ENCODE results near the gene WDR31. TPM values are rescaled to one million over a fixed set of nuclear protein-coding genes. Genes with fewer than 3 reads are reported as not detected.
A peak's percentile ranks its signal among the peaks of the same experiment; 100 is the strongest.

WDR31 gene
- total RNA-seq, 1 experiment from 2014 or later = 1.9 TPM

- in situ Hi-C loops (cut with HindIII; ENCODE audit: low sequenced_read_pairs) = no loop called here
- DNase-seq (ENCODE audit: low spot score) = no peak
These were observed 5.6 kb upstream of the WDR31 start for GRCh38 chr9:113345671-113346070.

DNA sequence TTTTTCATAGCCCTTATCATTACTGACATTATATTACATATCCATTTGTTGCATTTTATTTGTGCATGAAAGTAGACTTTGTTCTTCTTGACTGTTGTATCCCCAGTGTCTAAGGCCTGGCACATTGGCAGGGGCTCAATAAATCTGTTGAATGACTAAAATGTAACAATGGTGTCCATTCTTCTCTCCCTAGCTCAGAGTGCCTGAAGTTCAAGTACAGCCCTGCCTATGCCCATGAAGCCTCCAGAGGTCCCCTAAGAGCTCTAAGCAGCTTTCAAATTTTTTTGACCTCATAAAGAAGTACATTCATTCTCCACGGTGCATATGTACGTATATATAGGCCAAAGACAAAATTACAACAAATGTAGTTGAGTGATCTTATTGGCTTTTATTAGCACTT, 5.1 kb upstream of the WDR31 start:
- in situ Hi-C loops (cut with HindIII; ENCODE audit: low sequenced_read_pairs) = no loop called here
- DNase-seq (ENCODE audit: low spot score) = no peak

DNA sequence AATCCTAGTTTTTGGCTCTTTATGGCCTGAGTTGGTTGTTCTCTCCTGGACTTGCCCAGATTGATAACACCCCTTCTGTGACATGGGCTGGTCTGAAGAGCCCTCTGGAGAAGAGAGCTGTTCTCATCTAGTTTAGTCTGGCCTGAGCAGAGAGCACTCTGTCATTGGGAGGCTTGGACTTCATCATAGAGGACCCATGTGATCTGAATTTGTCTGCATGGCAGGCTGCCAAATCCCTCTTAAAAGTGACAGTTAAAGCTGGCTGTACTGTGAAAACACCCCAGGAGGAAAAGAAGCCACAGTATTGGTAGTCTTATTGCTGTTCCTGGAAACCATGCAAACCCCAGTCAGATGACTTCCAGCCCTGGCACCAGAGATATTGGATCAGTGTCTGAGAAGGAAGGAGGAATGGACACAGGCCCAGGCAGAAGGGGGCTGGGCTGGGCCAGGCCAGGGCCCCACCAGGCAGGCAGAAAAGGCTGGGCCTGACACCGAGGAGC, 3.7 kb upstream of the WDR31 start:
- in situ Hi-C loops (cut with HindIII; ENCODE audit: low sequenced_read_pairs) = no loop called here
- DNase-seq (ENCODE audit: low spot score) = peak; percentile 52

DNA sequence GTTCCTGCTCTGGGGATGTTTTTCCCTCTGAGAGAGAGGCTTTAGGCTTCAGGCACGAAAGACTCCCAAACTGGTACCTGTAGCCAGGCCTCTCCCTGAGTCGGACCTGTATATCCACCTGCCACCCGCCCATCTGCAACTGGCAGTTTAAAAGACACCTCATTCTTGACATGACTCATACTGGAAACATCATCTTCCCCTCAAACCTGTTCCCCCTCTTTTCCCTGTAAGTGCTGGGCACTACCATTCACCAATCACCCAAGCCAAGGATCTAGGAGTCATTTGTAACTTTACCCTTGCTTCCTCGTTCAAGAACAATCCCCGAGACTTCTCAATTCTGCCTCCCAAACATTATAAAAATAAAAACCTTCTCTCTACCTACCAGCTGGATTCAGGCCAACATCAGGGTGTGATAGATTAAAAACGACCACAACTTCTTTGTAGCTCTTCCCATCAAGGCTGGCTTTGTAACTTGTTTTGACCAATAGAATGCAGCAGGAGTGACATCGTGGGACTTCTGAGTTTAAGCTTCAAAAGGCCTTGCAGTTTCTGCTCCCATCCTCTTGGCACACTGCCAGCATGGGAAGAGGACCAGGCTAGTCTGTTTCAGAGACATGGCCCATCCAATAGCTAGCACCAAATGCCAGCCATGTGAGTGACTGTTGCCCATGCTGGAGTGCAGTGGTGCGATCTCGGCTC, 1.8 kb upstream of the WDR31 start:
- in situ Hi-C loops (cut with HindIII; ENCODE audit: low sequenced_read_pairs) = no loop called here

GRCh38 chr9:113337714-113338113, 2.4 kb downstream of the WDR31 start:
- in situ Hi-C loops (cut with HindIII; ENCODE audit: low sequenced_read_pairs) = no loop called here
- no peak for DNase-seq (ENCODE audit: low spot score)

More for the DNA sequence above, 1.8 kb upstream of the WDR31 start:
- peak; percentile 8 for DNase-seq (ENCODE audit: low spot score)

- no peak for DNase-seq (ENCODE audit: low spot score)
- in situ Hi-C loops (cut with HindIII; ENCODE audit: low sequenced_read_pairs) = no loop called here
These were observed 8.3 kb downstream of the WDR31 start for GRCh38 chr9:113331780-113332179.

DNA sequence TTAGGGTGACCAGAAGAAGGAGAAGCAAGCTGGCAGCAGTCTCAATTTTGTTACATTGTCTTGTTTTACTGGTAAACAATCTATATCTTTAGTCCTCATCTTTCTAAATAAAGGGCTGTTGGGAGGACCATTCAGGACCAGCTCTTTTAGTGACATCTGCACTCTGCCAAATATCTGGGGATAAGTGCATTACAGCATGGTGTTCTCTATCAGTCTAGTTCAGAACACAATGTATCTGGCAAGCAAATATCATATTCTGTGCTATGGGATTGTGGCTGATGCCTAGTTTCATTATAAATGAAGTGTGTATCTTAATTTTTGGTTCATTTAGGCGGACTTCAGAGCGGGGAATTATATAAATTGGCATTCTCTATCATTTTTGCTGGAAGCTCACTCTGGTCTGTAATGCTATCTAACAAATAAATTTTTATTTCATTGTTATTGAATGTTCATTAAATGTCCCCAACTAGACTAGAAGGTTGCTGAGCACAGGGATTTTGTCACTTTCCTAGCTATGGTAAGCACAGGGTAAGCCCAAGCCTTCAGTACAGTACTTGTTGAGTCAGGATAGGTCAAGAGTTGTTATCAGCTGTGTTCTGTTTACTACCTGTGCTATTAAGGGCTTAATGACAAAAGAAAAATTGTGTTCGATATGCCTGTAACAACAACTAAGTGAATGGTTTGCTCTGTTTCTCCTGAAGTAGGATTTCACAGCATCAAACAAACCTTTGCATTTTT, 11.9 kb downstream of the WDR31 start:
- no peak for DNase-seq (ENCODE audit: low spot score)
- in situ Hi-C loops (cut with HindIII; ENCODE audit: low sequenced_read_pairs) = no loop called here

DNA sequence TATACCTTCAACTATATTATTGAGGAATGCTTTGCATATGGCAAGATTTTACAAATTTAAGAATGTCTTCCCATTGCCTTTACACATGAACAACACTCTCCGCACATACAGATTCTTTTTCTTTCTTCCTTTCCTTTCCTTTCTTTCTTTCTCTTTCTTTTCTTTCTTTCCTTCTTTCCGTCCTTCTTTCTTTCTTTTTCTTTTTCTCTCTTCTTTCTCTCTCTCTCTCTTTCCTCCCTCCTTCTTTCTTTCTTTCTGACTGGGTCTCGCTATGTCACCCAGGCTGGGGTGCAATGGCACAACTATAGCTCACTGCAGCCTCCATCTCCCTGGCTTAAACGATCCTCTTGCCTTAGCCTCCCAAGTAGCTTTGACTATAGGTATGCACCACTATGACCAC, 13.8 kb downstream of the WDR31 start:
- in situ Hi-C loops (cut with HindIII; ENCODE audit: low sequenced_read_pairs) = no loop called here
- no peak for DNase-seq (ENCODE audit: low spot score)

GRCh38 chr9:113322671-113323070, 17.4 kb downstream of the WDR31 start:
- in situ Hi-C loops (cut with HindIII; ENCODE audit: low sequenced_read_pairs) = no loop called here
- DNase-seq (ENCODE audit: low spot score) = no peak

DNA sequence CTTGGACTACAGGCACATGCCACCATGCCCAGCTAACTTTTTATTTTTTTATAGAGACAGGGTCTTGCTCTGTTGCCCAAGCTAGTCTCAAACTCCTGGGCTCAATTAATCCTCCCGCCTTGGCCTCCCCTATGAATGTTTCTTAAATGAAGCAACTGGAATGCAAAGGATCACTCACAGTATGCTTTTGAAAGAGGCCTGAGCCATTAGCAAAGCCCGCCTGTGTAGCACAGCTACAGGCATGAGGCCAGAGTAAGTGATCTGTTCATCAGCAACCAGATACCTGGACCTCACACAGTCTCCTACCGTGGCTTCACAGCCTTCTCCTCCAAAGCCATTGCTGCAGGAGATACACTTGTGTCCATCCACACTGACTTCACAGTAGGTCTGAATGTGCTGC, 20.0 kb downstream of the WDR31 start:
- no peak for DNase-seq (ENCODE audit: low spot score)
- in situ Hi-C loops (cut with HindIII; ENCODE audit: low sequenced_read_pairs) = no loop called here

GRCh38 chr9:113319054-113319453, 21.0 kb downstream of the WDR31 start:
- in situ Hi-C loops (cut with HindIII; ENCODE audit: low sequenced_read_pairs) = no loop called here
- DNase-seq (ENCODE audit: low spot score) = no peak

DNA sequence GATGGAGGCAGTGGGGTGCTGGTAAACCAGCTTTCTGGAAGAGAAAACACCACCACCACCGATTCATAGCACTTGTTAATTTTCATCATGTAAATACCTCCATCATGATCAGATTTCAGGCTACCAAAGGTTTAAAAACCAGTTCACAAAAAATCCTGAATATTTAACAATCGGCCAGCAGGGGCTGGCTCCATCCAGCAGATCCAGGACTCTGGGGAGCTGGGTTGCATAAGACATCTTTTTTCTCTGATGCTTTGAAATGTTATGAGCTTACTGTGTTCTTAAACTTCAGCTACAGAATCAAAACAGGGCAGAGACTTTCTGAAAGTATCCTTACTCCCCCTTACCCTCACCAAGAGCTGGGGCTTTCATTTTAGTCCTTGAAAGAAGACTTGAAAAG, 22.3 kb downstream of the WDR31 start:
- DNase-seq (ENCODE audit: low spot score) = no peak
- in situ Hi-C loops (cut with HindIII; ENCODE audit: low sequenced_read_pairs) = no loop called here

DNA sequence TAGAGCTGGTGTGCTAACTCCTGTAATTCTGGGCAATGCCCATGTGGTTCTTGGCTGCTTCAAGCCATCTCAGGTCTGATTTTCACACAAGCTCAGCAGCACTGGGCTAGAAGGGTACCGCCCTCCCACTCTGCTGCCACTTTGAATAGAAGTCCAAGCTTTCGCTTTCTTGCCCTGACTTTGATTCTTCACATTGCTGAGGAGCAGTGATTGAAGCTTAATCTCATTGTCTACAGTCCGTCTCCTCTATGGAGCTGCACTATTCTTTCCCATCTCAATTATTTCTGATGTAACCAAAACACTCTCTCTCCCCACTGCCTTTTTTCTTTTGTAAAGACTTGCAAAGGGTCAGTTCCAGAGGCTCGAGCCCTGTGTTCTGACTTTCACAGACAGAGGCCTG, 24.0 kb downstream of the WDR31 start:
- no peak for DNase-seq (ENCODE audit: low spot score)
- in situ Hi-C loops (cut with HindIII; ENCODE audit: low sequenced_read_pairs) = no loop called here

- in situ Hi-C loops (cut with HindIII; ENCODE audit: low sequenced_read_pairs) = no loop called here
- DNase-seq (ENCODE audit: low spot score) = no peak
These were observed 24.8 kb downstream of the WDR31 start for GRCh38 chr9:113315231-113315630.

GRCh38 chr9:113313261-113313660, 26.8 kb downstream of the WDR31 start:
- in situ Hi-C loops (cut with HindIII; ENCODE audit: low sequenced_read_pairs) = no loop called here
- DNase-seq (ENCODE audit: low spot score) = no peak

DNA sequence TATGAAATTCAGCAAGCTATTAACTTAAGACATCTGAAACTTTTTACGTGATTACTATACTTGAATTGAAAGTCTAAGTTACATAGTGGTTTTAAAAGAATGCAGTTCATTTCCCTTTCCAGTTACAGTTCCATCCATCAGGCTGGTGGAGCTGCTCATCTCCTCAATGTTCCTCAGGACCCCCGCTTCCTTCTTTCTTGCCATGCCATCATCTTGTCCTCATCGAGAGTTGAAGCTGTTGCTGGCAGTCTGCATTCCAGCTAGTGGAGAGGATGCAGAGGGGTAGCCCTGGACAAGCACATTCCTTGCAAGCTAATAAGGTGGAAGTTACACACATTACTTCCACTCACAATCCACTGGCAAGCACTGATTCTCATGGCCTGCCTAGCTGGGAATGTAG, 28.1 kb downstream of the WDR31 start:
- DNase-seq (ENCODE audit: low spot score) = no peak
- in situ Hi-C loops (cut with HindIII; ENCODE audit: low sequenced_read_pairs) = no loop called here

GRCh38 chr9:113310538-113310937, 29.5 kb downstream of the WDR31 start:
- in situ Hi-C loops (cut with HindIII; ENCODE audit: low sequenced_read_pairs) = no loop called here
- no peak for DNase-seq (ENCODE audit: low spot score)

- in situ Hi-C loops (cut with HindIII; ENCODE audit: low sequenced_read_pairs) = no loop called here
These were observed 30.8 kb downstream of the WDR31 start for GRCh38 chr9:113309204-113309813.

GRCh38 chr9:113307396-113307975, 32.6 kb downstream of the WDR31 start:
- in situ Hi-C loops (cut with HindIII; ENCODE audit: low sequenced_read_pairs) = no loop called here
- DNase-seq (ENCODE audit: low spot score) = no peak

More at GRCh38 chr9:113309204-113309813, 30.8 kb downstream of the WDR31 start:
- peak; percentile 26 for DNase-seq (ENCODE audit: low spot score)

- no peak for DNase-seq (ENCODE audit: low spot score)
- in situ Hi-C loops (cut with HindIII; ENCODE audit: low sequenced_read_pairs) = no loop called here
These were observed 33.5 kb downstream of the WDR31 start for GRCh38 chr9:113306566-113306965.
